ENCODE measurements around the gene AGRN. TPM values are rescaled to one million over a fixed set of nuclear protein-coding genes. Genes with fewer than 3 reads are reported as not detected.
A peak's percentile ranks its signal among the peaks of the same experiment; 100 is the strongest.
"Not testable (repeated sequence)": the region's sequence is repeated elsewhere in the genome, so short reads cannot be mapped to it uniquely, and the experiment has no call there.

Gene AGRN
- polyA plus RNA-seq, 1 experiment, result 28.3 TPM

DNA sequence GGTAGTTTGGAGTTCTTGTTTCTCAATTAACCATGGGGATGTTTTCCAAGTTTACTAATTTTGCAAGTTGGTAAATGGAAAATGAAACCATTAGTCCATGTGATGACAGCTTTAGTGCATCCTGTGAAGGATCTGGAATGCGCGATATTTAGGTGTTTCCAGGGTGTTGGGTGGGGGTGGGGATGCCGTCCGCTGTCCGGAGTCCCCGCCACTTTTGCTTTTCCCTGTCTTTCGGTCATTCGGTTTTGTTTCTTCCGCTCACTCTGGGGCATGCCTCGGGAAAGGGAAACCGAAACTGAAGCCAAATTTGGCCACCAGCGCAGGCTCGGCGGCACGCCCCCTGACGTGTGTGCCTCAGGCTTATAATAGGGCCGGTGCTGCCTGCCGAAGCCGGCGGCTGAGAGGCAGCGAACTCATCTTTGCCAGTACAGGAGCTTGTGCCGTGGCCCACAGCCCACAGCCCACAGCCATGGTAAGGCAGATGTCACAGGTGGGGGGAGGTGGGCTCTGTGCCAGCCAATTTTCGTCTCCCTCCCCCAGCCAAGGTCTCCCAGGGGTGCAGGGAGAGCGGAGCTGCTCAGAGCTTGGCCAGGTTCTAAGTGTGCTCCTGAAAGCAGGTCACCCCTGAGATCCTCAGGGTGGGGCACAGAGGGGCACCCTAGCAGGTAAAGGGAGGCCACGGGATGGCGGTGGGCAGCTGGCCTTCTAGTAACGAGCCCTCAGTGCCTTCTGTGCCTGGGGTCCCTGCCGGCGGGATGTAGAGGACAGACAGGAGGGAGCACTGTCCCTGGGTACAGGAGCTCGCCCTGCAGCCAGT is 6.6 kb upstream of the AGRN start, which contains the start of gene ISG15:
Gene ISG15, plus strand, starts transcription at position 393 of the 817 bp plus-strand sequence. Its CDS starts 77 bp downstream, at position 470.
- Histone ChIP-seq H3K27me3 (ENCODE audit: control insufficient read depth, insufficient read depth, low read length) (no peaks in the 10 kb centered on the region), H3K4me3 (ENCODE audit: low read depth, low read length) (peak within 1 kb of the TSS; percentile 71), H3K27ac (ENCODE audit: low read depth, low read length) (peak within 1 kb of the TSS; percentile 70), H3K9me3 (ENCODE audit: control insufficient read depth, insufficient read depth, low read length) (peaks cover 6% of the 10 kb centered on the region; the same call in 1 of the 2 replicates)
- DNase-seq (ENCODE audit: low read depth, low spot score), result peak; percentile 51
- TF ChIP-seq, protein P1, sequence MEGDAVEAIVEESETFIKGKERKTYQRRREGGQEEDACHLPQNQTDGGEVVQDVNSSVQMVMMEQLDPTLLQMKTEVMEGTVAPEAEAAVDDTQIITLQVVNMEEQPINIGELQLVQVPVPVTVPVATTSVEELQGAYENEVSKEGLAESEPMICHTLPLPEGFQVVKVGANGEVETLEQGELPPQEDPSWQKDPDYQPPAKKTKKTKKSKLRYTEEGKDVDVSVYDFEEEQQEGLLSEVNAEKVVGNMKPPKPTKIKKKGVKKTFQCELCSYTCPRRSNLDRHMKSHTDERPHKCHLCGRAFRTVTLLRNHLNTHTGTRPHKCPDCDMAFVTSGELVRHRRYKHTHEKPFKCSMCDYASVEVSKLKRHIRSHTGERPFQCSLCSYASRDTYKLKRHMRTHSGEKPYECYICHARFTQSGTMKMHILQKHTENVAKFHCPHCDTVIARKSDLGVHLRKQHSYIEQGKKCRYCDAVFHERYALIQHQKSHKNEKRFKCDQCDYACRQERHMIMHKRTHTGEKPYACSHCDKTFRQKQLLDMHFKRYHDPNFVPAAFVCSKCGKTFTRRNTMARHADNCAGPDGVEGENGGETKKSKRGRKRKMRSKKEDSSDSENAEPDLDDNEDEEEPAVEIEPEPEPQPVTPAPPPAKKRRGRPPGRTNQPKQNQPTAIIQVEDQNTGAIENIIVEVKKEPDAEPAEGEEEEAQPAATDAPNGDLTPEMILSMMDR (IDR thresholded peaks at IDR 0.05; ENCODE audit: low read depth, low read length), result no peak
- POLR2A ChIA-PET, result interaction anchor here (0.6 to 1.0 kb wide), 2 partner anchors 12 to 73 kb away, joined by 3 read pairs; no protein-coding TSS in a partner anchor
- CTCF ChIA-PET, result interaction anchor here (1.6 kb wide), 1 partner anchor 12 kb away, joined by 11 read pairs; no protein-coding TSS in a partner anchor

DNA sequence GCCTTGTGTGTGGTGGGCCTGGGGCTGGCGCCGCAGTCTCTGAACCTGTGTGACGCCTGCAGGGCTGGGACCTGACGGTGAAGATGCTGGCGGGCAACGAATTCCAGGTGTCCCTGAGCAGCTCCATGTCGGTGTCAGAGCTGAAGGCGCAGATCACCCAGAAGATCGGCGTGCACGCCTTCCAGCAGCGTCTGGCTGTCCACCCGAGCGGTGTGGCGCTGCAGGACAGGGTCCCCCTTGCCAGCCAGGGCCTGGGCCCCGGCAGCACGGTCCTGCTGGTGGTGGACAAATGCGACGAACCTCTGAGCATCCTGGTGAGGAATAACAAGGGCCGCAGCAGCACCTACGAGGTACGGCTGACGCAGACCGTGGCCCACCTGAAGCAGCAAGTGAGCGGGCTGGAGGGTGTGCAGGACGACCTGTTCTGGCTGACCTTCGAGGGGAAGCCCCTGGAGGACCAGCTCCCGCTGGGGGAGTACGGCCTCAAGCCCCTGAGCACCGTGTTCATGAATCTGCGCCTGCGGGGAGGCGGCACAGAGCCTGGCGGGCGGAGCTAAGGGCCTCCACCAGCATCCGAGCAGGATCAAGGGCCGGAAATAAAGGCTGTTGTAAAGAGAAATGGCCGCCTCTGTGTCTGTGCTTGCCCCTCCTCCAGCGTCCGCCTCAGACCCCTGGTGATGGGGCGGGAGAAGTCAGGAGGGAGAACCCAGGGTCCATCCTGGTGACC is 5.8 kb upstream of the AGRN start:
- peaks cover 6% of the 10 kb centered on the region; the same call in 1 of the 2 replicates for H3K9me3 ChIP-seq (ENCODE audit: control insufficient read depth, insufficient read depth, low read length)
- H3K27ac ChIP-seq (ENCODE audit: low read depth, low read length), result peak overlapping the region; percentile 70
- ChIA-PET POLR2A (interaction anchor here (1.0 kb wide), 1 partner anchor 13 kb away, joined by 3 read pairs; no protein-coding TSS in a partner anchor), CTCF (interaction anchor here (1.6 kb wide), 1 partner anchor 12 kb away, joined by 11 read pairs; no protein-coding TSS in a partner anchor)
- TF ChIP-seq, protein P1 (IDR thresholded peaks at IDR 0.05; ENCODE audit: low read depth, low read length), result no peak
- H3K27me3 ChIP-seq (ENCODE audit: control insufficient read depth, insufficient read depth, low read length), result no peaks in the 10 kb centered on the region
- H3K4me3 ChIP-seq (ENCODE audit: low read depth, low read length), result peak overlapping the region; percentile 71
- DNase-seq (ENCODE audit: low read depth, low spot score), result no peak

DNA sequence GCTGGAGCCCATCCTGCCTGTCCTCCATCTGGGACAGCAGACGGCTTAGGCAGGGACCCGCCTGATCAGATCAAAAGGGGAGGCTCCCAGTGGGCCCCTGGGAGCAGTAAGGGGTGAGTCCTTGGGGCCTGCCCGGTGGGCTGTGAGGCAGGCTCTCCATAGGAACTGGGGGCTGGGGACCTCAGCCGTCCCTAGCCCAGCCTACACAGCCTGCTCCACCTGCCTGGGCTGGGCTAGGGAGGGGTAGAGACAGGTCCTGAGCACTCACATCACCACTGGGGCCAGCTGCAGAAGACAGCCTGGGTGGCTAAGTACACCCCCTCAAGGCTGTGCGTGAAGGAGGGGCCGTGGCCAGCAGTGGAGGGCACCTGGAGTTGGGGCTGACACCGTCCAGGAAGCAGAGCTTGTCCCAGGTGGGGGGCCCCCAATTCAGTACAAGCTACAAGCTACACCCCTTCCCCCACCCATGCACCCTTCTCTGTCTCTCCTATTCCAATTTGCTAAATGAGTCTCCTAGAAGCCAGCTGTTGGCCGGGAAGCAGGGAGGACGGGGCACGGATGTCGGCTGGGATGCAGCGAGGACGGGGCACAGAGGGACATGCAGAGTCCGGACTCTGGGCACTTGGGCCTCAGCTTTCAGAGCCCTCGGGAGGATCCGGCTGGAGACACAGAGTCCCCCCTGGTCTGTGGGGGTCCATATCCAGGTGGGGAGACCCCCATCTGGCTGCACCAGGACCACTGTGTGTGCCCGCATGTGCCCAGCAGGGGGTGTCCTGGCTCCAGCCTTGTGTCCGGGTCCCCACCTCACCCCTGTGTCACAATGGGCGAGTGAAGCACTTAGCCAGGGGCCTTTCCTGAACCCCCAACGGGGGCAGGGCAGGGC is 4.9 kb upstream of the AGRN start:
- ChIA-PET CTCF (interaction anchor here (1.5 kb wide), 1 partner anchor 13 kb away, joined by 5 read pairs; no protein-coding TSS in a partner anchor), POLR2A (no interaction called here)
- TF ChIP-seq, protein P1 (IDR thresholded peaks at IDR 0.05; ENCODE audit: low read depth, low read length), result peak; percentile 37; the same call in 1 of the 2 replicates
- DNase-seq (ENCODE audit: low read depth, low spot score), result no peak
- no peak overlapping the region for H3K4me3 ChIP-seq (ENCODE audit: low read depth, low read length)
- H3K9me3 ChIP-seq (ENCODE audit: control insufficient read depth, insufficient read depth, low read length), result peaks cover 6% of the 10 kb centered on the region; the same call in 1 of the 2 replicates
- no peaks in the 10 kb centered on the region for H3K27me3 ChIP-seq (ENCODE audit: control insufficient read depth, insufficient read depth, low read length)
- H3K27ac ChIP-seq (ENCODE audit: low read depth, low read length), result peak overlapping the region; percentile 11

DNA sequence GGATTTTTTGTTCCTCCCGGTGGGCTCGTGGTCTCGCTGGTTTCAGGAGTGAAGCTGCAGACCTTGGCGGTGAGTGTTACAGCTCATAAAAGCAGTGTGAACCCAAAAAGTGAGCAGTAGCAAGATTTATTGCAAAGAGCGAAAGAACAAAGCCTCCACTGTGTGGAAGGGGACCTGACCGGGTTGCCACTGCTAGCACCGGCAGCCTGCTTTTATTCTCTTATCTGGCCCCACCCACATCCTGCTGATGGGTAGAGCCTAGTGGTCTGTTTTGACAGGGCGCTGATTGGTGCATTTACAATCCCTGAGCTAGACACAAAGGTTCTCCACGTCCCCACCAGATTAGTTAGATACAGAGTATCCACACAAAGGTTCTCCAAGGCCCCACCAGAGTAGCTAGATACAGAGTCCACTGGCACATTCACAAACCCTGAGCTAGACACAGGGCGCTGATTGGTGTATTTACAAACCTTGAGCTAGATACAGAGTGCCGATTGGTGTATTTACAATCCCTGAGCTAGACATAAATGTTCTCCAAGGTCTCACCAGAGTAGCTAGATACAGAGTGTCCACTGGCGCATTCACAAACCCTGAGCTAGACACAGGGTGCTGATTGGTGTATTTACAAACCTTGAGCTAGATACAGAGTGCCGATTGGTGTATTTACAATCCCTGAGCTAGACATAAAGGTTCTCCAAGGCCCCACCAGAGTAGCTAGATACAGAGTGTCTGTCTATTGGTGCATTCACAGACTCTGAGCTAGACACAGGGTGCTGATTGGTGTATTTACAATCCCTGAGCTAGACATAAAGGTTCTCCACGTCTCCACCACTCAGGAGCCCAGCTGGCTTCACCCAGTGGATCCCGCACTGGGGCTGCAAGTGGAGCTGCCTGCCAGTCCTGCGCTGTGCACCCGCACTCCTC is 2.3 kb upstream of the AGRN start:
- ChIA-PET POLR2A (interaction anchor here (0.6 kb wide), 1 partner anchor 15 kb away, joined by 3 read pairs; no protein-coding TSS in a partner anchor), CTCF (interaction anchor here (1.4 kb wide), 1 partner anchor 18 kb away, joined by 3 read pairs; no protein-coding TSS in a partner anchor)
- not testable (repeated sequence) for H3K9me3 ChIP-seq (ENCODE audit: control insufficient read depth, insufficient read depth, low read length); DNase-seq (ENCODE audit: low read depth, low spot score); H3K27me3 ChIP-seq (ENCODE audit: control insufficient read depth, insufficient read depth, low read length); H3K27ac ChIP-seq (ENCODE audit: low read depth, low read length); H3K4me3 ChIP-seq (ENCODE audit: low read depth, low read length)

DNA sequence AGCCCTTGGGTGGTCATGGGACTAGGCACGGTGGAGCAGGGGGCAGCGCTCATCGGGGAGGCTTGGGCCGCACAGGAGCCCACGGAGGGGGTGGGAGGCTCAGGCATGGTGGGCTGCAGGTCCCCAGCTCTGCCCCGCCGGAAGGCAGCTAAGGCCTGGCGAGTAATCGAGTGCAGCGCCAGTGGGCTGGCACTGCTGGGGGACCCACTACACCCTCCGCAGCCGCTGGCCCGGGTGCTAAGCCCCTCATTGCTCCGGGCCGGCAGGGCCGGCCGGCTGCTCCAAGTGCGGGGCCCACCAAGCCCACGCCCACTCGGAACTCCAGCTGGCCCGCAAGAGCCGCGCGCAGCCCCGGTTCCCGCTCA is 1.6 kb upstream of the AGRN start:
- H3K27ac ChIP-seq (ENCODE audit: low read depth, low read length); H3K9me3 ChIP-seq (ENCODE audit: control insufficient read depth, insufficient read depth, low read length); H3K4me3 ChIP-seq (ENCODE audit: low read depth, low read length); H3K27me3 ChIP-seq (ENCODE audit: control insufficient read depth, insufficient read depth, low read length); DNase-seq (ENCODE audit: low read depth, low spot score): not testable (repeated sequence)
- CTCF ChIA-PET, result interaction anchor here (0.6 to 1.4 kb wide), 6 partner anchors 8 to 45 kb away, joined by 3 to 11 read pairs (median 3); no protein-coding TSS in a partner anchor
- POLR2A ChIA-PET, result interaction anchor here (0.6 kb wide), 1 partner anchor 15 kb away, joined by 3 read pairs; no protein-coding TSS in a partner anchor
